IPS-20b (cell line): Measurements from ENCODE around the gene ADGRL3.

Experiments
- H3K27ac ChIP-seq: one replicate; pipeline ENCODE4 v1.5.1; 2013; ENCODE audit warnings: low read length
- H3K27me3 ChIP-seq: 2 replicates; pipeline ENCODE4 v1.6.1; 2013; ENCODE audit warnings: mild to moderate bottlenecking, low read length, inconsistent platforms; ENCODE audit not compliant: insufficient read depth
- H3K36me3 ChIP-seq: 2 replicates; pipeline ENCODE4 v1.6.1; 2013; ENCODE audit warnings: low read depth, mild to moderate bottlenecking, inconsistent platforms, low read length, moderate library complexity; ENCODE audit not compliant: insufficient read depth
- H3K4me1 ChIP-seq: 2 replicates; pipeline ENCODE4 v1.6.1; 2013; ENCODE audit warnings: mild to moderate bottlenecking, control low read depth, inconsistent platforms, low read length, moderate library complexity; ENCODE audit not compliant: insufficient read depth
- H3K4me3 ChIP-seq: 2 replicates; pipeline ENCODE4 v1.5.1; 2013; ENCODE audit warnings: mild to moderate bottlenecking, low read length, inconsistent platforms
- H3K9ac ChIP-seq: 2 replicates; pipeline ENCODE4 v1.6.1; 2013; ENCODE audit warnings: low read depth, mild to moderate bottlenecking, inconsistent platforms, low read length, moderate library complexity
- H3K9me3 ChIP-seq: 2 replicates; pipeline ENCODE4 v1.6.1; 2013; ENCODE audit warnings: mild to moderate bottlenecking, low read depth, low read length, inconsistent platforms; ENCODE audit not compliant: insufficient read depth

ADGRL3 gene

GRCh38 chr4:61431131-61431530, 231.0 kb downstream of the ADGRL3 start:
- H3K9me3 ChIP-seq: no peaks in the 10 kb centered on the region
- H3K27me3 ChIP-seq: no peaks in the 10 kb centered on the region
- no peak overlapping the region for H3K27ac ChIP-seq
- no peak overlapping the region for H3K9ac ChIP-seq
- H3K4me3 ChIP-seq: no peak overlapping the region
- no peaks in the 10 kb centered on the region for H3K36me3 ChIP-seq
- H3K4me1 ChIP-seq: no peaks in the 10 kb centered on the region

- Histone ChIP-seq H3K9ac (no peak overlapping the region), H3K4me3 (no peak overlapping the region), H3K27ac (no peak overlapping the region), H3K9me3 (no peaks in the 10 kb centered on the region), H3K27me3 (no peaks in the 10 kb centered on the region), H3K4me1 (no peaks in the 10 kb centered on the region), H3K36me3 (no peaks in the 10 kb centered on the region)
These were observed 237.8 kb downstream of the ADGRL3 start for GRCh38 chr4:61437923-61438322.

DNA sequence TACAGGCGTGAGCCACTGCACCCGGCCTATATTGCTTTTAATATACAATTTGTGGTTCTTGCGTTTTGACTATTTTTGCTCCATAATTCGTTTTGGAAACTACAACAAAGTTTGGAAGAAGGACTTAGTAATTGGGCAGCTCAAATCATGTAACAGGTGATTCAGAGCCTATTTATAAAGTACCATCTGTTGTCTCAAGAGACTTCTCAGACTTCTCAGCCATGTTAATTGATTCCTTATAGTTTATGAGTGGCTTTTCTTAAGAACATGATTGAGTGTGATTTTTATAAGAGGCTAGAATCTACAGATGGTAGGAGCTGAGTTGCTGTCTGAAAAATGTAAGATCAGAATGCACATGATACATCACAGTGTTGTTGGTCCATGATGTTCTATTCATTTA, 240.2 kb downstream of the ADGRL3 start:
- H3K9ac ChIP-seq: no peak overlapping the region
- H3K9me3 ChIP-seq: no peaks in the 10 kb centered on the region
- H3K27me3 ChIP-seq: no peaks in the 10 kb centered on the region
- no peak overlapping the region for H3K27ac ChIP-seq
- H3K4me3 ChIP-seq: no peak overlapping the region
- no peaks in the 10 kb centered on the region for H3K4me1 ChIP-seq
- H3K36me3 ChIP-seq: no peaks in the 10 kb centered on the region

DNA sequence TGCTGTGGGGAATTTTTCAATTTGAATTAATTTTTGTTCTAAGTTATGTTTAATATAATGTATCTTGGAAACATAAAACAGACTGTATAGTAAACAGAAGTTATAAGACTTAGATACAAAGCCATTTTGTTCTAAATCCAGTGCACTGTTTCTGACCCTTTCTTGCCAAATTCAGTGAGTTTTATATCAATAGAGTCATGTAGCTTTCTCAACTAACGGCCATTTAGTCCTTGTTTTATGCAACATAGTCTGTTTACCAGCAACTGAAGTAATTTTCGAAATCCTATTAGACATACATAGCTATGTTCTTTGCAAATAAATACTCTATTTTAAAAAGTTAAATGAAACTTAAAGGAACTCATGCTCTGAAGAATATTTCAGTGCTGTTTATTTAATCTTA, 242.8 kb downstream of the ADGRL3 start:
- H3K9me3 ChIP-seq: no peaks in the 10 kb centered on the region
- H3K27ac ChIP-seq: no peak overlapping the region
- no peaks in the 10 kb centered on the region for H3K27me3 ChIP-seq
- H3K4me3 ChIP-seq: no peak overlapping the region
- no peaks in the 10 kb centered on the region for H3K36me3 ChIP-seq
- H3K4me1 ChIP-seq: no peaks in the 10 kb centered on the region
- no peak overlapping the region for H3K9ac ChIP-seq

DNA sequence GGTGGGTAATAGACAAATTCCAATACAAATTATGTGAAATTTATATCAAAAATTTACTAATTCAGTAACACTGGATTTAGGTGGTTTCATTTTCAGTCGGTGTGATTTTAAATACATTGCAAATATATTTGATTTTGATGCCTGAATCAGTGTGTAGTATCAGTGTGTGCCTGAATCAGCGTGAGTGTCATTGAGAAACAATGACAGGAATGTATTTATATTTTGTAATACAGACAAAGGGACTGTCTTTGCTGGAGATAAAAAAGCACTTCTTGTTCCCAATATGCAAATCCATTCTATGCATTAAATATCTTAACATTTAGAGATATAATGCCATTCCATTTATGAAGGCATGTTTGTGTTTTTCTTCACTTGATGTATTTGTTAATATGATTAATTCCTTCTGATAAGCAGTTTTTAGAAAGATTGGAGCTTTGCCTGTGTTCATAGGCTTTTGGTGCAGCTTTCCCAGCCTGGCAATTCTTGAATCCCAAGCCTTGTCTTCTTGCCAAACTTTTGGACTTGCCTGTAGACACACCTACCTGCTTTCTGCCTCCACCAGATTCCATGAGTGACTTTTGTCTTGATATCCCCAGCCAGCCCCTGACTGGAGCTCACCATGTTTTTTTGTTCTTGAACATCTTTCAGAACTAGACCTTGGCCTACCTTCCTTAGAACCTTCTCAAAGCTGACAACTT, 243.8 kb downstream of the ADGRL3 start:
- no peaks in the 10 kb centered on the region for H3K9me3 ChIP-seq
- no peak overlapping the region for H3K27ac ChIP-seq
- no peak overlapping the region for H3K9ac ChIP-seq
- H3K36me3 ChIP-seq: no peaks in the 10 kb centered on the region
- H3K4me1 ChIP-seq: no peaks in the 10 kb centered on the region
- no peak overlapping the region for H3K4me3 ChIP-seq
- no peaks in the 10 kb centered on the region for H3K27me3 ChIP-seq

DNA sequence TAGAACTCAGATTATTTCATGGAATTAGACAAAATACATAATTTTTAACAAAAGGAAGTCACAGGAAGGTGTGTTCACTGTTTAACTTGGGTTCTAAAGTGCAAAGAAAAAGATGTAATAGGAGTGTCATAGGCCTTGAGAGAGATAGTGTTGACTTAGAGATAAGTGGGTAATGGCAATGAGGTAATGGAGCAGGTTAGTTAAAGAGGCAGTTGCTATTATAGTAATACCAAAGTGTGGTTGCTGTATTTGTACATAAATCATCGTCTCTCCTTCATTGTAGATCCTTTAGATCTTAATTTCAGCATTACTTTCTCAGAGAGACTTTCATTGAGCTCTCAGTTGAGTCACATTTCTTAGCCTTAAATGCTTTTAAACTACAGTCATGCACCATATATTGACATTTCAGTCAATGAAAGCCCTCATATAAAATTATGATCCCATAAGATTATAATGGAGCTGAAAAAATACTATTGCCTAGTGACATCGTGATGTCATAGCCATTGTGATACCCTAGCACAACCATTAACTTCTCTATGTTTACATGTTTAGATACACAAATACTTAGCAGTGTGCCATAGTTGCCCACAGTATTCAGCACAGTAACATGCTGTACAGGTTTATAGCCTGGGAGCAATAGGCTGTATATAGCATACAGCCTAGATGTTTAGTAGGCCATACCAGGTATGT, 245.4 kb downstream of the ADGRL3 start:
- Histone ChIP-seq H3K27me3 (no peaks in the 10 kb centered on the region), H3K36me3 (no peaks in the 10 kb centered on the region), H3K9me3 (no peaks in the 10 kb centered on the region)

GRCh38 chr4:61446941-61447340, 246.8 kb downstream of the ADGRL3 start:
- no peaks in the 10 kb centered on the region for H3K36me3 ChIP-seq
- H3K4me3 ChIP-seq: no peak overlapping the region
- H3K9me3 ChIP-seq: no peaks in the 10 kb centered on the region
- H3K27ac ChIP-seq: no peak overlapping the region
- no peak overlapping the region for H3K9ac ChIP-seq
- no peaks in the 10 kb centered on the region for H3K27me3 ChIP-seq
- H3K4me1 ChIP-seq: no peaks in the 10 kb centered on the region

More for the DNA sequence above, 245.4 kb downstream of the ADGRL3 start:
- Histone ChIP-seq H3K27ac (no peak overlapping the region), H3K4me1 (no peaks in the 10 kb centered on the region), H3K9ac (no peak overlapping the region), H3K4me3 (no peak overlapping the region)

DNA sequence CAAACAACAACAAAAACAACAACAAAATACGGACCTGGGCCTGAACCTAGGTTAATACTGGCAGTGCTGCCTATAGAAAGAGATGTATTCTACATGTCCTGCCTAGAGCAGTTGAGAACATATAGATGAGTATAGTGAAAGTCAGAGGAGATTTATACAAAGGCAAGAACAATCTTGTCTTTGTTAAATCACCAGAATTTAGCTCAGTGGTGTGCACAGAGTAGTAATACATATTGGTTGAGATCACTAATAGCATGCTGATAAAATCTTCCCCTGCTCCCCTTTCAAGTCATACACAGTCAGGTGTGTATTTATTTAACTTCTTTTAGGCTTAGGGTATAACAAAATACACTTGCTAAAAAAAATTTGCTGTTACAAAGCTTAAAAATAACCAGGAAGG, 247.8 kb downstream of the ADGRL3 start:
- no peaks in the 10 kb centered on the region for H3K4me1 ChIP-seq
- no peaks in the 10 kb centered on the region for H3K27me3 ChIP-seq
- H3K9ac ChIP-seq: no peak overlapping the region
- H3K9me3 ChIP-seq: no peaks in the 10 kb centered on the region
- no peak overlapping the region for H3K4me3 ChIP-seq
- H3K36me3 ChIP-seq: no peaks in the 10 kb centered on the region
- H3K27ac ChIP-seq: no peak overlapping the region

DNA sequence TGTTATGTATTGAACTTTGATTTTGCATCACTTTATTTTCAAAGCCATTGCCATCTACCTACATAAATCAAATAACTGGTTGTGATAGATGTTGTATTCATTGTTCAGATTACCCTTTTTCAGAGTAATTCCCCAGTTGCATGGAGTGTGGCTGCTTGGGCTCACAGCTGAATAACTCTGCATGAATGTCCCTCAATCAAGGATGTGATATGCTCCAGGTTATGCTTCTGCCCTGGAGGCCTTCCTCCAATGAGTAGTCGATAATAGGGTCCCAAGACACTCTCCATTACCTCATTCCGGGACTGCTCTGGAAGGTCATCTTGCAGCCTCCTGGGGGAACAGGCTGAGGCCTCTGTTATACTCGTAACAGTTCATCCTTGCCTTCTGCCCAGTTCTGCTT, 251.8 kb downstream of the ADGRL3 start:
- Histone ChIP-seq H3K27ac (no peak overlapping the region), H3K9me3 (no peaks in the 10 kb centered on the region), H3K27me3 (no peaks in the 10 kb centered on the region), H3K36me3 (no peaks in the 10 kb centered on the region), H3K4me1 (no peaks in the 10 kb centered on the region), H3K9ac (no peak overlapping the region), H3K4me3 (no peak overlapping the region)

GRCh38 chr4:61461956-61462355, 261.8 kb downstream of the ADGRL3 start:
- H3K4me3 ChIP-seq: no peak overlapping the region
- no peak overlapping the region for H3K27ac ChIP-seq
- no peaks in the 10 kb centered on the region for H3K4me1 ChIP-seq
- H3K36me3 ChIP-seq: no peaks in the 10 kb centered on the region
- no peaks in the 10 kb centered on the region for H3K9me3 ChIP-seq
- no peaks in the 10 kb centered on the region for H3K27me3 ChIP-seq
- H3K9ac ChIP-seq: no peak overlapping the region

DNA sequence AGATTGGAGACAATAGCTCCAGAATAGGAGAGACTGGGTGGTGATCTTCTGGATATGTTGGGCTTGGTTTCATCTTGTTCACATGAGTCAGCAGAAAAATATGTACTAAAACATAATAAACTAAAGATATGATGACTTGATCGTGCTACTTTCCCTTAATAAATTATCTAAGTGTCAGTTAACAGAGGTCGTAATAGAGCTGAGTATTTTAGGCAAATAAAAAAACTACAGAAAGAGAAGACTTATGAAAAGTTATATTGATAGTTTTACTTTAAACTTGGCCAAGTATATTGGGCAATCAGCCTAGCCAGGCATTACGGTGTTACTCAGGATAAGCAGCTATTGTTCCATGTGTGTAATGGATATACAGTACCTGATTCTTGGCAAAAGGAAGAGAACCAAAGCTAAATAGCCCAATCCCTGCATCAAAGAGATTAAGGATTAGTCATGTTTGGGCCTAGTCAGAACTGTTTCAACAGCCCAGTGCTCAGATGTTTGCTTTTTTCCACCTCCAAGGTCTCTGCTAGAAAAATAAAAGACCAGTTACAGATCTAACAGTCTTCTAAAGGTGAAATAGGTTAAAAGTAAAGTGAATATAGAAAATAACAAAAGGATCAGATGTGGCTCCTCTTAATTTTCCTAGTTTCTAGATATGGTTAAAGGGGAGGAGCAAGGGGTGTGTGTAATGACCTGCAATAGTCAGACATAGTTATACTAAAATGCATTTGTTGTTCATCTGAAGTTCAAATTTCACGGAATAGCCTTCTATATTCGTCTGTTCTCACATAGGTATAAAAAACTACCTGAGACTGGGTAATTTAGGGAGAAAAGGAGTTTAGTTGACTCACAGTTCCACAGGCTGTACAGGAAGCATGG, 262.6 kb downstream of the ADGRL3 start:
- Histone ChIP-seq H3K9ac (no peak overlapping the region), H3K4me3 (no peak overlapping the region), H3K27ac (no peak overlapping the region), H3K4me1 (no peaks in the 10 kb centered on the region), H3K9me3 (no peaks in the 10 kb centered on the region), H3K36me3 (no peaks in the 10 kb centered on the region), H3K27me3 (no peaks in the 10 kb centered on the region)
